Liver (tissue), 3 donors: ENCODE results near the gene PDIA4.

Experiments
- FOXA1 ChIP-seq: IDR thresholded peaks from 2 replicates; pipeline ENCODE4 v1.6.1; 2016; ENCODE audit warnings: antibody characterized with exemption
- RAD21 ChIP-seq, 2 donors: IDR thresholded peaks; 2 replicates each; pipeline ENCODE4 v1.6.1; 2016; ENCODE audit warnings: antibody characterized with exemption in 2 of 2, mild to moderate bottlenecking in 2 of 2
- TAF1 ChIP-seq: conservative IDR thresholded peaks from 2 replicates; pipeline ENCODE4 v1.6.1; 2016; ENCODE audit warnings: antibody characterized with exemption, mild to moderate bottlenecking
- YY1 ChIP-seq: IDR thresholded peaks from 2 replicates; pipeline ENCODE4 v1.6.1; 2016; ENCODE audit warnings: antibody characterized with exemption, mild to moderate bottlenecking
- TF ChIP-seq, protein P1 (sequence below): fragments of 150-350 bp; IDR thresholded peaks from 2 replicates; pipeline ENCODE4 v1.5.1; 2017; ENCODE audit warnings: improper control_type of control experiment, low read depth, low read length; ENCODE audit not compliant: missing input control
- TF ChIP-seq, protein P2 (sequence below): IDR thresholded peaks from 2 replicates; pipeline ENCODE4 v1.6.1; 2016; ENCODE audit warnings: antibody characterized with exemption
- TF ChIP-seq, protein P3 (sequence below): IDR thresholded peaks from 2 replicates; pipeline ENCODE4 v1.6.1; 2016; ENCODE audit warnings: antibody characterized with exemption, mild to moderate bottlenecking
- TF ChIP-seq, protein P4 (sequence below): IDR thresholded peaks from 2 replicates; pipeline ENCODE4 v1.6.1; 2016; ENCODE audit warnings: antibody characterized with exemption
- TF ChIP-seq, protein P5 (sequence below): IDR thresholded peaks from 2 replicates; pipeline ENCODE4 v1.6.1; 2016; ENCODE audit warnings: antibody characterized with exemption
- donor health status: healthy.
- donor health status: healthy.

DNA sequence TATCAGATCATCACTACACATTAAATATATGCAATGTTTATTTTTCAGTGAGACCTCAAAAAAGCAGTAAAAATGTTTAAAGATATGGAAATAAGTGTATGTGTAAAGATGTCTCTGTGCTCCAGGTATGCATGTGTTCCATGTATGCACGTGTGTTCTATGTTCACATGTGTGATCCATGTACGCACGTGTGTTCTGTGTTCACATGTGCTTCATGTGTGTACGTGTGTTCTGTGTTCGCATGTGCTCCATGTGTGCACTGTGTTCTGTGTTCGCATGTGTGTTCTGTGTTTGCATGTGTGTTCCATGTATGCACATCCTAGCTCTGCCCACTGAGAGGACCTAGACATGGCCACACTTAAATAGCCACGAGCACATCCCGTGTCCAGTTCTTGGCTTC lies 15.6 kb upstream of the PDIA4 start:
- TF ChIP-seq, protein P1, sequence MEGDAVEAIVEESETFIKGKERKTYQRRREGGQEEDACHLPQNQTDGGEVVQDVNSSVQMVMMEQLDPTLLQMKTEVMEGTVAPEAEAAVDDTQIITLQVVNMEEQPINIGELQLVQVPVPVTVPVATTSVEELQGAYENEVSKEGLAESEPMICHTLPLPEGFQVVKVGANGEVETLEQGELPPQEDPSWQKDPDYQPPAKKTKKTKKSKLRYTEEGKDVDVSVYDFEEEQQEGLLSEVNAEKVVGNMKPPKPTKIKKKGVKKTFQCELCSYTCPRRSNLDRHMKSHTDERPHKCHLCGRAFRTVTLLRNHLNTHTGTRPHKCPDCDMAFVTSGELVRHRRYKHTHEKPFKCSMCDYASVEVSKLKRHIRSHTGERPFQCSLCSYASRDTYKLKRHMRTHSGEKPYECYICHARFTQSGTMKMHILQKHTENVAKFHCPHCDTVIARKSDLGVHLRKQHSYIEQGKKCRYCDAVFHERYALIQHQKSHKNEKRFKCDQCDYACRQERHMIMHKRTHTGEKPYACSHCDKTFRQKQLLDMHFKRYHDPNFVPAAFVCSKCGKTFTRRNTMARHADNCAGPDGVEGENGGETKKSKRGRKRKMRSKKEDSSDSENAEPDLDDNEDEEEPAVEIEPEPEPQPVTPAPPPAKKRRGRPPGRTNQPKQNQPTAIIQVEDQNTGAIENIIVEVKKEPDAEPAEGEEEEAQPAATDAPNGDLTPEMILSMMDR, result no peak
- TF ChIP-seq, protein P2, sequence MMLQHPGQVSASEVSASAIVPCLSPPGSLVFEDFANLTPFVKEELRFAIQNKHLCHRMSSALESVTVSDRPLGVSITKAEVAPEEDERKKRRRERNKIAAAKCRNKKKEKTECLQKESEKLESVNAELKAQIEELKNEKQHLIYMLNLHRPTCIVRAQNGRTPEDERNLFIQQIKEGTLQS, result no peak
- TF ChIP-seq RAD21 (IDR thresholded peaks at IDR 0.05) (no peak), TAF1 (no peak), YY1 (no peak), FOXA1 (no peak)
- TF ChIP-seq, protein P3, sequence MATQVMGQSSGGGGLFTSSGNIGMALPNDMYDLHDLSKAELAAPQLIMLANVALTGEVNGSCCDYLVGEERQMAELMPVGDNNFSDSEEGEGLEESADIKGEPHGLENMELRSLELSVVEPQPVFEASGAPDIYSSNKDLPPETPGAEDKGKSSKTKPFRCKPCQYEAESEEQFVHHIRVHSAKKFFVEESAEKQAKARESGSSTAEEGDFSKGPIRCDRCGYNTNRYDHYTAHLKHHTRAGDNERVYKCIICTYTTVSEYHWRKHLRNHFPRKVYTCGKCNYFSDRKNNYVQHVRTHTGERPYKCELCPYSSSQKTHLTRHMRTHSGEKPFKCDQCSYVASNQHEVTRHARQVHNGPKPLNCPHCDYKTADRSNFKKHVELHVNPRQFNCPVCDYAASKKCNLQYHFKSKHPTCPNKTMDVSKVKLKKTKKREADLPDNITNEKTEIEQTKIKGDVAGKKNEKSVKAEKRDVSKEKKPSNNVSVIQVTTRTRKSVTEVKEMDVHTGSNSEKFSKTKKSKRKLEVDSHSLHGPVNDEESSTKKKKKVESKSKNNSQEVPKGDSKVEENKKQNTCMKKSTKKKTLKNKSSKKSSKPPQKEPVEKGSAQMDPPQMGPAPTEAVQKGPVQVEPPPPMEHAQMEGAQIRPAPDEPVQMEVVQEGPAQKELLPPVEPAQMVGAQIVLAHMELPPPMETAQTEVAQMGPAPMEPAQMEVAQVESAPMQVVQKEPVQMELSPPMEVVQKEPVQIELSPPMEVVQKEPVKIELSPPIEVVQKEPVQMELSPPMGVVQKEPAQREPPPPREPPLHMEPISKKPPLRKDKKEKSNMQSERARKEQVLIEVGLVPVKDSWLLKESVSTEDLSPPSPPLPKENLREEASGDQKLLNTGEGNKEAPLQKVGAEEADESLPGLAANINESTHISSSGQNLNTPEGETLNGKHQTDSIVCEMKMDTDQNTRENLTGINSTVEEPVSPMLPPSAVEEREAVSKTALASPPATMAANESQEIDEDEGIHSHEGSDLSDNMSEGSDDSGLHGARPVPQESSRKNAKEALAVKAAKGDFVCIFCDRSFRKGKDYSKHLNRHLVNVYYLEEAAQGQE, result no peak
- TF ChIP-seq, protein P4, sequence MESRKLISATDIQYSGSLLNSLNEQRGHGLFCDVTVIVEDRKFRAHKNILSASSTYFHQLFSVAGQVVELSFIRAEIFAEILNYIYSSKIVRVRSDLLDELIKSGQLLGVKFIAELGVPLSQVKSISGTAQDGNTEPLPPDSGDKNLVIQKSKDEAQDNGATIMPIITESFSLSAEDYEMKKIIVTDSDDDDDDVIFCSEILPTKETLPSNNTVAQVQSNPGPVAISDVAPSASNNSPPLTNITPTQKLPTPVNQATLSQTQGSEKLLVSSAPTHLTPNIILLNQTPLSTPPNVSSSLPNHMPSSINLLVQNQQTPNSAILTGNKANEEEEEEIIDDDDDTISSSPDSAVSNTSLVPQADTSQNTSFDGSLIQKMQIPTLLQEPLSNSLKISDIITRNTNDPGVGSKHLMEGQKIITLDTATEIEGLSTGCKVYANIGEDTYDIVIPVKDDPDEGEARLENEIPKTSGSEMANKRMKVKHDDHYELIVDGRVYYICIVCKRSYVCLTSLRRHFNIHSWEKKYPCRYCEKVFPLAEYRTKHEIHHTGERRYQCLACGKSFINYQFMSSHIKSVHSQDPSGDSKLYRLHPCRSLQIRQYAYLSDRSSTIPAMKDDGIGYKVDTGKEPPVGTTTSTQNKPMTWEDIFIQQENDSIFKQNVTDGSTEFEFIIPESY, result no peak
- TF ChIP-seq, protein P5, sequence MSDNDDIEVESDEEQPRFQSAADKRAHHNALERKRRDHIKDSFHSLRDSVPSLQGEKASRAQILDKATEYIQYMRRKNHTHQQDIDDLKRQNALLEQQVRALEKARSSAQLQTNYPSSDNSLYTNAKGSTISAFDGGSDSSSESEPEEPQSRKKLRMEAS, result no peak
